Parathyroid adenoma (tissue), 2 donors: ENCODE measurements around the gene CREB3.

ENCODE experiments used
- H2AFZ ChIP-seq: fragments of 300-600 bp; sonication (generic); one replicate; pipeline ENCODE4 v1.7.0; 2017; ENCODE audit warnings: antibody characterized with exemption, mild to moderate bottlenecking
- H3K27ac ChIP-seq: fragments of 300-600 bp; sonication (generic); one replicate; pipeline ENCODE4 v1.7.0; 2017
- H3K27me3 ChIP-seq: fragments of 300-600 bp; sonication (generic); one replicate; pipeline ENCODE4 v1.7.0; 2017; ENCODE audit warnings: low read length; ENCODE audit not compliant: control insufficient read depth, insufficient read depth
- H3K36me3 ChIP-seq: fragments of 300-600 bp; sonication (generic); one replicate; pipeline ENCODE4 v1.7.0; 2017; ENCODE audit warnings: low read length; ENCODE audit not compliant: control insufficient read depth, insufficient read depth
- H3K4me1 ChIP-seq: fragments of 300-600 bp; sonication (generic); one replicate; pipeline ENCODE4 v1.7.0; 2017; ENCODE audit warnings: control low read depth
- H3K4me2 ChIP-seq: fragments of 300-600 bp; sonication (generic); one replicate; pipeline ENCODE4 v1.7.0; 2017; ENCODE audit warnings: low read length
- H3K4me3 ChIP-seq: fragments of 300-600 bp; sonication (generic); one replicate; pipeline ENCODE4 v1.7.0; 2017; ENCODE audit warnings: low read depth, low read length
- H3K79me2 ChIP-seq: fragments of 300-600 bp; sonication (generic); one replicate; pipeline ENCODE4 v1.7.0; 2017; ENCODE audit warnings: control low read depth
- H3K9ac ChIP-seq: fragments of 300-600 bp; sonication (generic); one replicate; pipeline ENCODE4 v1.7.0; 2017; ENCODE audit warnings: mild to moderate bottlenecking
- H3K9me3 ChIP-seq: fragments of 300-600 bp; sonication (generic); one replicate; pipeline ENCODE4 v1.7.0; 2017; ENCODE audit warnings: low read length; ENCODE audit not compliant: control insufficient read depth
- CTCF ChIP-seq: fragments of 300-600 bp; sonication (generic); IDR thresholded peaks from one replicate; pipeline ENCODE4 v1.7.0; 2017; ENCODE audit warnings: antibody characterized with exemption, mild to moderate bottlenecking
- donor health status: primary hyperparathyroidism.

CREB3 gene

GRCh38 chr9:35705372-35705771 lies 27.1 kb upstream of the CREB3 start:
- no peak overlapping the region for H3K4me3 ChIP-seq
- H3K79me2 ChIP-seq = no peaks in the 10 kb centered on the region
- H3K9ac ChIP-seq = no peak overlapping the region
- H3K36me3 ChIP-seq = no peaks in the 10 kb centered on the region
- H3K27me3 ChIP-seq = no peaks in the 10 kb centered on the region
- no peak overlapping the region for H2AFZ ChIP-seq
- H3K4me2 ChIP-seq = no peak overlapping the region
- no peak overlapping the region for H3K27ac ChIP-seq
- TF ChIP-seq CTCF = no peak
- H3K4me1 ChIP-seq = no peaks in the 10 kb centered on the region
- no peaks in the 10 kb centered on the region for H3K9me3 ChIP-seq

DNA sequence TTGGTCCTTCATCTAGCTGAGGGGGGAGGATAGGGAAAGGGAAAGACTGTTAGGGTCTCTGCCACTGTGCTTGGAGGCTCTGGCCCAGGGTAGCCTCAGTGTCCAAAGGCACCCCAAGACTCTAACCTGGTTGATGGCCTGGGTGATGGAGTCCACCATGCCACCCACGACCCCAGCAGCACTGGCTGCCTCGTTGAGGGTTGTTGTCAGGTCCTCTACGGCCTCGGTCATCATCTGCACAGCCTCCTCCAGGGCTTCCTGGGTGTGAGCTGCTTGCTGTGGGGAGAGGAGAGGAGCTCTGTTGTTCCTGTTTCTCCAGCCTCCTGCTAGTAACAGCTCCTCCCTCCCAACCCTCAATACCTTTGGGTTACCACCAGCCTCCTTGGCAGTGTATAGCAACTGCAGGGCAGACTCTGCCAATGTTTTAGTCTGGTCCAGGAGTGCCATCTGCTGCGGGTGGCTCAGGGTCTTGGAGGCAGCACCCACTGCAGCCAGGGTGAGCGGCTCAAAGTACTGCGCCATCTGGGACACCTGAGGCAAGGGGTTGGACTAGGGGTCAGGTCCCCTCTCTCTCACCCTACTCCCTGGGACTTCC lies 26.5 kb upstream of the CREB3 start:
- TF ChIP-seq CTCF = no peak
- H3K79me2 ChIP-seq = no peaks in the 10 kb centered on the region
- no peak overlapping the region for H3K27ac ChIP-seq
- H3K4me2 ChIP-seq = no peak overlapping the region
- H2AFZ ChIP-seq = no peak overlapping the region
- no peak overlapping the region for H3K4me3 ChIP-seq
- no peaks in the 10 kb centered on the region for H3K36me3 ChIP-seq
- H3K27me3 ChIP-seq = no peaks in the 10 kb centered on the region
- H3K9ac ChIP-seq = no peak overlapping the region
- no peaks in the 10 kb centered on the region for H3K9me3 ChIP-seq
- no peaks in the 10 kb centered on the region for H3K4me1 ChIP-seq

DNA sequence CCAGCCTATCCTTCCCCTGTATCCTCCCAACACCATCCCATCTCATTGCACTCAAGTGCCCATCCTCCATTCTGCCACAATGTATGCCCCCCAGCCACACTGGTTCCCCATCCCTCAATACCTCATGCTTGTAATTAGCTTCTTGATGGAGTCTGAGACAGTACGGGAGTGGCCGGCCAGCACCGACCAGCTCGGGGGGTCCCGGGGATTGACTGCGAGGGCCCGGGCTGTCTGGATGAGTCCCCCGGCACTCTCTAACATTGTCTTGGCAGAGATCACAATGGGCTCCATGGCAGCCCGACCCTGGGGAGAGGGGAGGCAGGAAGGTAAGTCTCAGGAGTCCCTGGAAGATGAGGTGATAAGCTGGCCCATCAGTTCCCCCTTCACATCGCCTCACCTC lies 25.5 kb upstream of the CREB3 start:
- Histone ChIP-seq H3K27ac (no peak overlapping the region), H3K9ac (no peak overlapping the region)

DNA sequence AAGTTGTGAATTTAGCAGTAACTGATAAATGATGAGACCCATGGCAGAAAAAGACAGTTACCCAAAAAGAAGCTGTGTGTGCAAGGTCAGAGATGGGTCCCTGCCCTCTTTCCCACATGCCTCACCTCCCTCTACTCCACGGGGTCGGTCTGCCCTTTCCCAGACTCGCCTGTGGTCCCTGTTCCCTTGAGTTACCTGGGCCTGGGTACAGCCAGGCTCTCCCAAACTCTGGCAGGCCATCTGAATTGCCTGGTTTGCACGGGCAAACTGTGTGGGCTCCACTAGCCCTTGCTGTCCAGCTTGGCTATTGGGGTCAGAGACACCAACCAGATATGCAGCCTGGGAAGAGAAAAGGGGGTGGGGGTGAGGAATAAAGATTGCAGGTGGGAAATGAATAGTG lies 24.3 kb upstream of the CREB3 start:
- no peak overlapping the region for H2AFZ ChIP-seq
- H3K27me3 ChIP-seq = no peaks in the 10 kb centered on the region
- no peak overlapping the region for H3K27ac ChIP-seq
- H3K36me3 ChIP-seq = no peaks in the 10 kb centered on the region
- H3K4me3 ChIP-seq = no peak overlapping the region
- no peak overlapping the region for H3K9ac ChIP-seq
- no peaks in the 10 kb centered on the region for H3K79me2 ChIP-seq
- peaks cover 5% of the 10 kb centered on the region for H3K4me1 ChIP-seq
- no peak overlapping the region for H3K4me2 ChIP-seq
- H3K9me3 ChIP-seq = no peaks in the 10 kb centered on the region
- no peak for TF ChIP-seq CTCF

More for the DNA sequence above, 25.5 kb upstream of the CREB3 start:
- no peaks in the 10 kb centered on the region for H3K27me3 ChIP-seq
- no peak for TF ChIP-seq CTCF
- H3K4me1 ChIP-seq = peaks cover 2% of the 10 kb centered on the region
- H2AFZ ChIP-seq = no peak overlapping the region
- no peaks in the 10 kb centered on the region for H3K36me3 ChIP-seq
- H3K4me2 ChIP-seq = no peak overlapping the region
- H3K79me2 ChIP-seq = no peaks in the 10 kb centered on the region
- no peak overlapping the region for H3K4me3 ChIP-seq
- H3K9me3 ChIP-seq = no peaks in the 10 kb centered on the region

- H3K36me3 ChIP-seq = no peaks in the 10 kb centered on the region
- H3K27ac ChIP-seq = peak overlapping the region; percentile 60
Observed at GRCh38 chr9:35710818-35711500, 21.5 kb upstream of the CREB3 start.

More at GRCh38 chr9:35710818-35711500, 21.5 kb upstream of the CREB3 start:
- Histone ChIP-seq H3K4me3 (no peak overlapping the region), H3K4me1 (peaks cover 5% of the 10 kb centered on the region), H3K9me3 (no peaks in the 10 kb centered on the region), H3K4me2 (no peak overlapping the region), H3K79me2 (no peaks in the 10 kb centered on the region), H3K27me3 (no peaks in the 10 kb centered on the region), H3K9ac (no peak overlapping the region), H2AFZ (no peak overlapping the region)
- no peak for TF ChIP-seq CTCF
